Renal pelvis (tissue), 12 donors: ENCODE data around the gene SEPTIN2. TPM values are rescaled to one million over a fixed set of nuclear protein-coding genes. Genes with fewer than 3 reads are reported as not detected.

Experiments used
- DNase-seq: peaks from one replicate; pipeline ENCODE4 v3.0.0-alpha.2; 2013
- long read RNA-seq, 16 experiments: transcript quantifications; one replicate each; lab custom pipeline, GENCODE V29; 2026
- polyA plus RNA-seq, 3 donors: library from polyadenylated mRNA; unstranded; fragments of 120-200 nt; gene quantifications; one replicate each; pipeline ENCODE4 v1.2.1, GENCODE V29; 2013; ENCODE audit not compliant: insufficient read length in 3 of 3

SEPTIN2 gene
- polyA plus RNA-seq, result 100 to 1,000 TPM; 579 to 600 (median 596) TPM
- long read RNA-seq, donor 1, transcript SEPT2-238 (4 exons, 740 nt), result minor isoform, 13 of 339 reads
- long read RNA-seq, donor 1, transcript SEPT2-204 (13 exons, 3,701 nt), result minor isoform, 5 of 339 reads
- long read RNA-seq, donor 1, transcript SEPT2-203 (13 exons, 3,315 nt), result major isoform, 68 of 339 reads
- long read RNA-seq, donor 1, partial matches to known transcripts, result 232 of 339 reads
- long read RNA-seq, donor 1, other reads (novel, unspliced or antisense), result 11 of 339 reads
- long read RNA-seq, donor 2, transcript SEPT2-238 (4 exons, 740 nt), result minor isoform, 7 of 458 reads
- long read RNA-seq, donor 2, transcript SEPT2-203 (13 exons, 3,315 nt), result major isoform, 115 of 458 reads
- long read RNA-seq, donor 2, transcript SEPT2-204 (13 exons, 3,701 nt), result minor isoform, 6 of 458 reads
- long read RNA-seq, donor 2, partial matches to known transcripts, result 298 of 458 reads
- long read RNA-seq, donor 2, other reads (novel, unspliced or antisense), result 20 of 458 reads
- long read RNA-seq, donor 3, transcript SEPT2-238 (4 exons, 740 nt), result minor isoform, 13 of 185 reads
- long read RNA-seq, donor 3, transcript SEPT2-203 (13 exons, 3,315 nt), result major isoform, 51 of 185 reads
- long read RNA-seq, donor 3, partial matches to known transcripts, result 102 of 185 reads
- long read RNA-seq, donor 3, other reads (novel, unspliced or antisense), result 9 of 185 reads
- long read RNA-seq, donor 4, transcript SEPT2-238 (4 exons, 740 nt), result minor isoform, 10 of 141 reads
- long read RNA-seq, donor 4, transcript SEPT2-203 (13 exons, 3,315 nt), result major isoform, 62 of 141 reads
- long read RNA-seq, donor 4, partial matches to known transcripts, result 43 of 141 reads
- long read RNA-seq, donor 4, other reads (novel, unspliced or antisense), result 17 of 141 reads
- long read RNA-seq, donor 5, transcript SEPT2-238 (4 exons, 740 nt), result minor isoform, 6 of 81 reads
- long read RNA-seq, donor 5, transcript SEPT2-203 (13 exons, 3,315 nt), result major isoform, 43 of 81 reads
- long read RNA-seq, donor 5, partial matches to known transcripts, result 28 of 81 reads
- long read RNA-seq, donor 5, other reads (novel, unspliced or antisense), result 0 of 81 reads
- long read RNA-seq, donor 6, transcript SEPT2-238 (4 exons, 740 nt), result minor isoform, 28 of 328 reads
- long read RNA-seq, donor 6, transcript SEPT2-203 (13 exons, 3,315 nt), result major isoform, 84 of 328 reads
- long read RNA-seq, donor 6, partial matches to known transcripts, result 198 of 328 reads
- long read RNA-seq, donor 6, other reads (novel, unspliced or antisense), result 12 of 328 reads
- long read RNA-seq, donor 7, transcript SEPT2-238 (4 exons, 740 nt), result minor isoform, 9 of 233 reads
- long read RNA-seq, donor 7, transcript SEPT2-203 (13 exons, 3,315 nt), result major isoform, 110 of 233 reads
- long read RNA-seq, donor 7, partial matches to known transcripts, result 96 of 233 reads
- long read RNA-seq, donor 7, other reads (novel, unspliced or antisense), result 7 of 233 reads
- long read RNA-seq, donor 8, transcript SEPT2-203 (13 exons, 3,315 nt), result major isoform, 31 of 88 reads
- long read RNA-seq, donor 8, transcript SEPT2-238 (4 exons, 740 nt), result minor isoform, 8 of 88 reads
- long read RNA-seq, donor 8, partial matches to known transcripts, result 40 of 88 reads
- long read RNA-seq, donor 8, other reads (novel, unspliced or antisense), result 0 of 88 reads
- long read RNA-seq, donor 9, transcript SEPT2-203 (13 exons, 3,315 nt), result major isoform, 76 of 215 reads
- long read RNA-seq, donor 9, transcript SEPT2-238 (4 exons, 740 nt), result minor isoform, 19 of 215 reads
- long read RNA-seq, donor 9, partial matches to known transcripts, result 96 of 215 reads
- long read RNA-seq, donor 9, other reads (novel, unspliced or antisense), result 12 of 215 reads
- long read RNA-seq, donor 10, transcript SEPT2-234 (5 exons, 749 nt), result minor isoform, 11 of 200 reads
- long read RNA-seq, donor 10, transcript SEPT2-203 (13 exons, 3,315 nt), result major isoform, 46 of 200 reads
- long read RNA-seq, donor 10, transcript SEPT2-238 (4 exons, 740 nt), result minor isoform, 22 of 200 reads
- long read RNA-seq, donor 10, partial matches to known transcripts, result 101 of 200 reads
- long read RNA-seq, donor 10, other reads (novel, unspliced or antisense), result 5 of 200 reads
- long read RNA-seq, donor 11, transcript SEPT2-203 (13 exons, 3,315 nt), result major isoform, 55 of 119 reads
- long read RNA-seq, donor 11, transcript SEPT2-238 (4 exons, 740 nt), result minor isoform, 7 of 119 reads
- long read RNA-seq, donor 11, partial matches to known transcripts, result 43 of 119 reads
- long read RNA-seq, donor 11, other reads (novel, unspliced or antisense), result 6 of 119 reads
- long read RNA-seq, donor 12, transcript SEPT2-238 (4 exons, 740 nt), result minor isoform, 23 of 250 reads
- long read RNA-seq, donor 12, transcript SEPT2-234 (5 exons, 749 nt), result minor isoform, 6 of 250 reads
- long read RNA-seq, donor 12, transcript SEPT2-203 (13 exons, 3,315 nt), result major isoform, 90 of 250 reads
- long read RNA-seq, donor 12, partial matches to known transcripts, result 103 of 250 reads
- long read RNA-seq, donor 12, other reads (novel, unspliced or antisense), result 19 of 250 reads
- long read RNA-seq, donor 13, transcript SEPT2-203 (13 exons, 3,315 nt), result major isoform, 24 of 93 reads
- long read RNA-seq, donor 13, transcript SEPT2-238 (4 exons, 740 nt), result minor isoform, 9 of 93 reads
- long read RNA-seq, donor 13, partial matches to known transcripts, result 48 of 93 reads
- long read RNA-seq, donor 13, other reads (novel, unspliced or antisense), result 0 of 93 reads
- long read RNA-seq, donor 14, result 0 reads
- long read RNA-seq, donor 15, transcript SEPT2-238 (4 exons, 740 nt), result minor isoform, 6 of 224 reads
- long read RNA-seq, donor 15, transcript SEPT2-203 (13 exons, 3,315 nt), result major isoform, 113 of 224 reads
- long read RNA-seq, donor 15, transcript SEPT2-204 (13 exons, 3,701 nt), result minor isoform, 6 of 224 reads
- long read RNA-seq, donor 15, partial matches to known transcripts, result 66 of 224 reads
- long read RNA-seq, donor 15, other reads (novel, unspliced or antisense), result 24 of 224 reads
- long read RNA-seq, donor 16, transcript SEPT2-238 (4 exons, 740 nt), result minor isoform, 11 of 439 reads
- long read RNA-seq, donor 16, transcript SEPT2-203 (13 exons, 3,315 nt), result major isoform, 84 of 439 reads
- long read RNA-seq, donor 16, partial matches to known transcripts, result 314 of 439 reads
- long read RNA-seq, donor 16, other reads (novel, unspliced or antisense), result 19 of 439 reads

- DNase-seq, result peak; percentile 72
These were observed at the start of gene SEPTIN2 for GRCh38 chr2:241315879-241316631. Gene SEPTIN2 (plus strand): TSS chr2:241315925. CDS start chr2:241324233, 8,308 bp downstream.

GRCh38 chr2:241267249-241268067 is 48.3 kb upstream of the SEPTIN2 start:
- DNase-seq, result no peak

GRCh38 chr2:241268306-241268705 is 47.4 kb upstream of the SEPTIN2 start:
- DNase-seq, result no peak

GRCh38 chr2:241268716-241269445 is 46.8 kb upstream of the SEPTIN2 start:
- no peak for DNase-seq

- no peak for DNase-seq
These were observed 45.8 kb upstream of the SEPTIN2 start for GRCh38 chr2:241269707-241270520.

GRCh38 chr2:241270531-241270930 is 45.2 kb upstream of the SEPTIN2 start:
- DNase-seq, result no peak

- peak; percentile 64 for DNase-seq
These were observed 43.9 kb upstream of the SEPTIN2 start for GRCh38 chr2:241271706-241272302.

- DNase-seq, result peak; percentile 52
These were observed 43.2 kb upstream of the SEPTIN2 start for GRCh38 chr2:241272303-241273209.

GRCh38 chr2:241273210-241274020 is 42.3 kb upstream of the SEPTIN2 start:
- DNase-seq, result no peak

GRCh38 chr2:241274127-241274526 is 41.6 kb upstream of the SEPTIN2 start:
- DNase-seq, result no peak

GRCh38 chr2:241275504-241275903 is 40.2 kb upstream of the SEPTIN2 start:
- DNase-seq, result no peak

GRCh38 chr2:241275910-241276309 is 39.8 kb upstream of the SEPTIN2 start:
- no peak for DNase-seq
